Inferior parietal cortex (tissue), 1 donor: ENCODE measurements around the gene RASSF9.

Experiments used
- DNase-seq: peaks from one replicate; pipeline ENCODE4 v3.0.0-alpha.2; 2016; ENCODE audit errors: extremely low spot score

The RASSF9 gene

GRCh38 chr12:85821206-85821605 lies 15.0 kb downstream of the RASSF9 start:
- no peak for DNase-seq

DNA sequence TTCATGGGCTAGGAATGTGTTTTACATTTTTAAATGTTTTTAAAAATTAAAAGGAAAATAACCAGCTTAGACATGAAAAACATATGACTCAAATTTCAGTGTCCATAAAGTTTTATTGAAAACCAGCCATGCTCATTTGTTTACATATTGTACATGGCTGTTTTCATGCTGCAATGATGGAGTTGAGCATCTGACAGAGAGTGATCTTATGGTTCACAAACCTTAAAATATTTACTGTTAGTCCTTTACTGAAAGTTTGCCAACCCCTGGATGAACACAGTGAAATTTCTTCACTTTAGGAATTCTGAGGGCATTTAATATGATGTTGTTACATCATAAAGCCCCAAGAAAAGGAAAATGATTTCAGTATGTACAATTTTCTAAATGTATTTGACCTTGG lies 16.1 kb downstream of the RASSF9 start:
- DNase-seq, result no peak

- DNase-seq, result no peak
Observed at GRCh38 chr12:85814741-85815140, 21.5 kb downstream of the RASSF9 start.

DNA sequence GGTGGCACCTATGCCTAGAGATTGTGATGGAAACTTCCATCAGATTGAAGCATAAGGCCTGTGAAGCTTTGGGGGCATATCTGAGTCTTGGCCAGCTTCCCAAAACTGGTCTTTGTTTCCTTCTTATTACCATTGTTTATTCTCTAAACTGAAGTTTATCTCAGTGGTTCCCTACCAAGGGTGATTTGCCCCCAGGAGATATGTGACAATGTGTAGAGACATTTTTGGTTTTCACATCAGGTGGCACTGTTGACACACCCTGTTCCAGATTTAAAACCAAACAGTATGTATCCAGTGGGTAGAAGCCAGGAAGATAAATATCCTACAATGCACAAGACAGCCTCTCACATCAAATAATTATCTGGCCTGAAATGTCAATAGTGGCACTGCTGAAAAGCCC lies 22.1 kb downstream of the RASSF9 start:
- DNase-seq, result no peak

- no peak for DNase-seq
Observed at GRCh38 chr12:85809500-85809899, 26.7 kb downstream of the RASSF9 start.

GRCh38 chr12:85807730-85808129 lies 28.5 kb downstream of the RASSF9 start:
- no peak for DNase-seq

DNA sequence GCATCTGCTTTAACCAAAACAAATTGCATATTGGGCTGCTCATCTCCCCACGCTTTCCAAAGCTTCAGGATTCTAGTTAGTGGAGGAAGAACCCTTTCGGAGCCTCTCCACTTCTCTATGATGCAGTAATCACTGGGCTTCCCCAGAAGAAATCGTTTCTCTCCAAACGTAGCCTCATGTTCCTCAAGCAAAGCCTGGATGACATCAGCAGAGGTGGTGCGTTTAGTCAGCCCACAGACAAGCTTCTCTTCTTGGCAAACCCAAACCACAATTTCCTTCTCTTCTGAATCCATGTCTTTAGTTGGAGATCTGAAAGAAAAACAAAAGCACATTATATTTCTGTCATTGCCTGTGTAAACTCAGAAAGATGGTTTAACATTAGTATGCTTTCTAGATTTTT lies 30.6 kb downstream of the RASSF9 start:
- no peak for DNase-seq

DNA sequence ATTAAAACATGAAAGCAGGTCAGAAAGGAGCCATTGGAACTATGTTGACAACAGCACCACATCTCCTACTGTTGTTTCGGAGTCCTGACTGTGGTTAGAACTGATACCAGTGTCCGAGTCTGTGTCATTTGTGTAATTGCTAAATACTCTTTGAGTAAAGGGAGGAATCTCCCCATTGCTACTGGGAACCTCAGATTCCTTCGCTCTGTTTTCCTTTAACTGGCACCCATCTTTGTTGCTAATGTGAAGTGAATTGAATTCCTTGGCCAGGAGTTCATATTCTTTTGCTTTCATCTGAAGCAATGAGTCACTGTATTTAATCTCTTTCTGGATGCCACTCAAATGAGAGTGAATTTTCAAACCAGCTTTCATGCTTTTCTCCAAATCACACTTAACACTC lies 31.5 kb downstream of the RASSF9 start:
- DNase-seq, result no peak

DNA sequence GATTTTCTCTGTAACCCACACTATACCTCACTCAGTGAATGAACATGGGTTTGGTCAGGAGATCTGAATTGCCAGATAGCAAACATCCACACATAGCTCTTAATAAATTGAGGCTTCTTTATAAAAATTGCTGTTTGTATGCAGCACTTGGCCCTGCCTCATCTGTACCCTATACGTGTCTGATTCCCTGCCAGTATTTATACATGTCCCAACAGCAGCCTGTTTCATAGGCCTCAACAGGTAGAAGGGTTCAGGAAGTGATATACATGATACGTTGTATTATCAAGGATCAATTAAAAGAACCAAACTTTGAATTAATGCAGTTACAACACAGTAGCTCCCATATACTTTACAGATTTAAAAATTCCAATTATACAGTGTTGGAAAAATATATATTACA lies 32.3 kb downstream of the RASSF9 start:
- DNase-seq, result no peak

DNA sequence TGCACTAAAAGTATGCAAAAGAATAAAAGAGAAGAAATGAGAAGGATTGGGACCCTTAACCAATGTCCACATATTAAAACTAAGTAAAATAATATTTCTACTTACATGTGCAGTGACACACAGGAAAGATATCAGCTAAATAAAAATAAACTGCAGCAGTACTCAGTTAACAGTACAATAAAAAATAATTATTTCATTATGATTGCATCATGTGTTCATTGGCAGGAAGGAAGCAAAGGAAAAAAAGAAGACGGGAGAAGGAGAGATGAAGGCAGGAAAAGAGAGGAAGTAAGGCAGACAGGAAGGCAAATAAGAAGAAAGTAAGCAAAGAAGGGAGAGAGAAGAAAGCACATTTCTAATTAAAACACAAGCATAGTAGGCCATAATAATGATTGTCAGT lies 33.0 kb downstream of the RASSF9 start:
- DNase-seq, result no peak

DNA sequence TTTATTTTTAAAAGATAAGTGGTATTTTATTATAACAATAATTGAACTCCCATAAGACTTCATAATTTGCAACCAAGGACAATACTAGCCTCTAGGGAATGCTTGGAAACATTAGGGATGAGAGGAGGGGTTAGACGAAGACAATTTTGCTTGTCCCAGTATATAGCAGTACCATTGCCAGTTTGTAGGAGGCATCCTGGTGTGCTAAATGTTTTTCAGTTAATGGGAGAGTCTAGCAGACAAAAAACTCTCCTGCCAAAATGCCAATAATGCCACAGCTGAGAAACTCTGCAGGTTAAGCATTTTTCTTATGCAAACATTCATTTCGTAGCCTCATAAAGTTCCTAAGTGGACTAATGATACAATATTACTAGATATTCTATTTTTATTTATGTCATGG lies 38.1 kb downstream of the RASSF9 start:
- no peak for DNase-seq

GRCh38 chr12:85796001-85796400 lies 40.2 kb downstream of the RASSF9 start:
- DNase-seq, result no peak

DNA sequence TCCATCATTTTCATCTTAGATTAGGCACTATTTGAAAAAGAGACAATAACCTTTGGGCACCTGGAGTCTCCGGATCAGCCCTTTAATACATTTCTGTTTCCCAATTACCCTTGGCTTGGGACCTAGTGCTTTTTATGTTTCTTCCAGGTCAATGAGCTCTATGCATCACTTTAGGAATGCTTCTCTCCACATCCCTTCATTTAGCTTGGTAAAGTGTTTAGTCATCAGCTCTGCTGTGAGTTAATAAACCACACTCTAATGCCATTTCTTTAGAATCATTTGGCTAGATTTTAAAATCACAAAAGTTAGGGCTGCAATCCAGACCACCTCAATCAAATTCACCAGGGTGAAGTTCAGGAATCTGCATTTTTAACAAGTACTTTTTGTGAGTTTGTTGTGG lies 41.7 kb downstream of the RASSF9 start:
- DNase-seq, result no peak

GRCh38 chr12:85784096-85784720 lies 52.0 kb downstream of the RASSF9 start:
- DNase-seq, result no peak

- no peak for DNase-seq
Observed at GRCh38 chr12:85782711-85783110, 53.5 kb downstream of the RASSF9 start.

DNA sequence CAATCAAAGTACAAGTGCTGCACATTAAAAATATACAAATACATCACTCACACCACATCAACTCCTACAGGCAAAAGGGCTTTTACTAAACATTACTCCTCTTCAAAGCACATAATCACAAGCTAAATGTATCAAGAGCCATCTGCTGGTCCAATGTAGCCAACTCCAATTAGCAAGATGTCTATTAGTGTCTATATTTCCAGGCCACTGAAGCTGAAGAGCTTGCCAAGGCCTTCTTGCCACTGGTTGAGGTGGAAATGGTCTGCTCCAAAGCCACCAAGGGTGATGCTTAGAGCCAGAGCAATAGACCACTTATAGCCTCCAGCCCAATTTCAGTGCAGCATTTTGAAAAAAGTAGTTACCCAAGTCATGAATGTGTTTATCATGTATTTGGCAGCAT lies 54.4 kb downstream of the RASSF9 start:
- no peak for DNase-seq

DNA sequence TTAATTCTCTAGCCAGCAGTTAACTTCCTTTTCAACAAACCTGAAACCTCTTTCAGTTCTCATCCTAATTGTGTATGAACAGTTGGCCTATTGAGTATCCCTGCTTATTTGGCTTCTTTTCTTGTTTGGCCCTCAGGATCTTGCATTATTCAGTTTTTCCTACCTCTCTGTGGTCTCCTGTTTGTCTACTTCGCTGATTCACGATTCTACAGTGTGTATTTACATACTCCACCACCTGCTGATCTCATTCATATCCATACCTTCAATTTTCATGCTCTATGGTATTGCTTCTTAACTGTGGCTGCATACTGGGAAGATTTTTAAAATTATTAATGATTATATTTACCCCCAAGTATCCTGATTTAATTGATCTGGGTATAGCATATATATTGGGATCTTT lies 56.4 kb downstream of the RASSF9 start:
- no peak for DNase-seq

DNA sequence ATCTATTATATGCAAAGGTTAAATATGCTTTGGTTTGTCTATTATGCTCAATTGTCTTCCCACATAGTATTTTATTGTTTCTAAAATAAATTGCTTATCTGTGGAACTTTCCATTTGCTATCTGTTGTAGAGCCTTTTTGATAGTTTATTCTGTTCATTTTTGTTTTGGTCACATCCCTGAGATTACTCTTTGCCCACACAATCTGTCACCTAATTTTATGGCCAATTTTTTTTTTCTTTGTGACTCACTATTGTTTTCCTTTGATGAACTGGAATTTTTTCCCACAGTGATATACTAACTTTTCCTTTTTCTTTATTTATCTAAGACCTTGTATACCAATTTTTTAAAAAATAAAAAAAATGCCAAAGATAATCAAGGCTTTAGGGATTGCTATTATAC lies 61.1 kb downstream of the RASSF9 start:
- DNase-seq, result no peak

GRCh38 chr12:85765453-85765869 lies 70.7 kb downstream of the RASSF9 start:
- DNase-seq, result no peak

DNA sequence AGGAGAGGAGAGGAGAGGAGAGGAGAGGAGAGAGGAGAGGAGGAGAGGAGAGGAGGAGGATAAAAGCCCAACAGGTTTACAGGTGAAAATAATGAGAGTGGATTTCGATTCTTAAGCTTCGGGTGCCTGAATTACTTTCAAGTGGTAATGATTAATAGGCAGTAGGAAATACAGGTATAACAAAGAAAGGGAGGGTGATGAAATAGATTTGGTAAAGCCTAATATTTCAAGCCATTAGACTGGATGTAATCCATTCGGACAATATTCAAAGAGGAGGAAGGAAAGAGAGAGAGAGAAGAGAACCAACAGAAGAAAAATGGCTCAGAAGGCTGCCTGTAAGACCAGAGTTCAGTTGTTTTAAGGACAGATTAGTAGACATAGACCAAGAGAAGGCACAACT lies 76.6 kb downstream of the RASSF9 start:
- DNase-seq, result no peak

DNA sequence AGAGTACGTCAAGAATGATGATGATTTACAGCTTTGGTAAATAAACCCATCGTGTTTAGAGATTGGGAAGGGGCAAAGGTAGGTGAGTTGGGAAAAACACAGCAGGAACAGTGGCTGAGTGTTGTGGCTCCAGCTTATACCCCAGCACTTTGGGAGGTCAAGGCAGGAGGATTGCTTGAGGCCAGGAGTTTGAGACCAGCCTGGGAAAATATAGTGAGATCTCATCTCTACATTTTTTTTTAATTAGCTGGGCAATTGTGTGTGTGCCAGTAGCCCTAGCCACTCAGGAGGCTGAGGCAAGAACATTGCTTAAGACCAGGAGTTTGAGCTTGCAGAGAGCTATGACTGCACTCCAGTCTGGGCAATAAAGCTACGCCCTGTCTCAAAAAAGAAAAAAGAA lies 77.1 kb downstream of the RASSF9 start:
- DNase-seq, result no peak

DNA sequence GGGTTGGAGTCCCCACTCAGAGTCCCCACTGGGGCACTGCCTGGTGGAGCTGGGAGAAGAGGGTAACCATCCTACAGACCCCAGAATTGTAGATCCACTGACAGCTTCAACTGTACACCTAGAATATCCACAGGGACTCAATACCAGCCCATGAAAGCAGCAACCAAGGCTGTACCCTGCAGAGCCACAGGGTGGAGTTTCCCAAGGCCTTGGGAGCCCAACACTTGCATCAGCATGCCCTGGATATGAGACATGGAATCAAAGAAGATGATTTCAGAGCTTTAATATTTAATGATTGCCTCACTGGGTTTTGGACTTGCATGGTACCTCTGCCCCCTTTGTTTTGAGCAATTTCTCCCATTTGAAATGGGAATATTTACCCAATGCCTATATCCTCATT lies 80.4 kb downstream of the RASSF9 start:
- DNase-seq, result no peak
